ENCODE measurements around the gene AMN1.

The AMN1 gene

GRCh38 chr12:31655208-31655607 lies 73.6 kb downstream of the AMN1 start:
- no peaks in the 10 kb centered on the region for H3K27me3 Mint-ChIP-seq
- peaks cover 16% of the 10 kb centered on the region in 2 donors for H3K4me1 Mint-ChIP-seq (ENCODE audit: low read depth in 2 of 2)
- H3K36me3 Mint-ChIP-seq (ENCODE audit: insufficient read depth) = no peaks in the 10 kb centered on the region
- ATAC-seq (replicated peaks) (no peak), DNase-seq (no peak)
- H3K9me3 Mint-ChIP-seq = no peaks in the 10 kb centered on the region
- no peak overlapping the region for H3K4me3 Mint-ChIP-seq
- H3K27ac Mint-ChIP-seq = no peak overlapping the region

GRCh38 chr12:31651893-31652521 lies 76.8 kb downstream of the AMN1 start:
- ATAC-seq (replicated peaks) (no peak), DNase-seq (no peak)
- Mint-ChIP-seq H3K36me3 (ENCODE audit: insufficient read depth) (no peaks in the 10 kb centered on the region), H3K27ac (peak overlapping the region; percentile 84 to 89), H3K9me3 (no peaks in the 10 kb centered on the region), H3K27me3 (peaks cover 4 to 6% of the 10 kb centered on the region in 2 donors), H3K4me3 (no peak overlapping the region), H3K4me1 (ENCODE audit: low read depth in 2 of 2) (peaks cover 10 to 11% of the 10 kb centered on the region in 2 donors)

GRCh38 chr12:31650918-31651317 lies 77.9 kb downstream of the AMN1 start:
- no peaks in the 10 kb centered on the region for H3K36me3 Mint-ChIP-seq (ENCODE audit: insufficient read depth)
- ATAC-seq (replicated peaks) (no peak), DNase-seq (no peak)
- H3K4me1 Mint-ChIP-seq (ENCODE audit: low read depth in 2 of 2) = peaks cover 10 to 11% of the 10 kb centered on the region in 2 donors
- no peak overlapping the region for H3K27ac Mint-ChIP-seq
- H3K4me3 Mint-ChIP-seq = no peak overlapping the region
- H3K9me3 Mint-ChIP-seq = no peaks in the 10 kb centered on the region
- peaks cover 4 to 17% of the 10 kb centered on the region in 2 donors for H3K27me3 Mint-ChIP-seq

- no peak overlapping the region for H3K27ac Mint-ChIP-seq
- H3K4me1 Mint-ChIP-seq (ENCODE audit: low read depth in 2 of 2) = no peaks in the 10 kb centered on the region
- H3K36me3 Mint-ChIP-seq (ENCODE audit: insufficient read depth) = no peaks in the 10 kb centered on the region
- peaks cover 4 to 20% of the 10 kb centered on the region in 2 donors for H3K27me3 Mint-ChIP-seq
- no peaks in the 10 kb centered on the region for H3K9me3 Mint-ChIP-seq
- DNase-seq = no peak
- no peak overlapping the region for H3K4me3 Mint-ChIP-seq
- ATAC-seq (replicated peaks) = no peak
Measured at GRCh38 chr12:31647086-31647491, 81.7 kb downstream of the AMN1 start.

- H3K36me3 Mint-ChIP-seq (ENCODE audit: insufficient read depth) = no peaks in the 10 kb centered on the region
- H3K9me3 Mint-ChIP-seq = no peaks in the 10 kb centered on the region
- ATAC-seq (replicated peaks) (no peak), DNase-seq (no peak)
- H3K4me3 Mint-ChIP-seq = no peak overlapping the region
- H3K27ac Mint-ChIP-seq = no peak overlapping the region
- H3K4me1 Mint-ChIP-seq (ENCODE audit: low read depth in 2 of 2) = no peaks in the 10 kb centered on the region
- H3K27me3 Mint-ChIP-seq = peaks cover 4 to 20% of the 10 kb centered on the region in 2 donors
Measured at GRCh38 chr12:31645924-31646323, 82.9 kb downstream of the AMN1 start.

- no peak for ATAC-seq (replicated peaks)
- Mint-ChIP-seq H3K9me3 (no peaks in the 10 kb centered on the region), H3K27ac (no peak overlapping the region), H3K4me3 (no peak overlapping the region), H3K27me3 (peaks cover 4 to 20% of the 10 kb centered on the region in 2 donors), H3K36me3 (ENCODE audit: insufficient read depth) (no peaks in the 10 kb centered on the region), H3K4me1 (ENCODE audit: low read depth in 2 of 2) (no peaks in the 10 kb centered on the region)
- no peak for DNase-seq
Measured at GRCh38 chr12:31644536-31644935, 84.3 kb downstream of the AMN1 start.

GRCh38 chr12:31641509-31642090 lies 87.2 kb downstream of the AMN1 start:
- ATAC-seq (replicated peaks) (no peak), DNase-seq (no peak)
- Mint-ChIP-seq H3K4me1 (ENCODE audit: low read depth in 2 of 2) (peaks cover 2 to 3% of the 10 kb centered on the region in 2 donors), H3K4me3 (no peak overlapping the region), H3K27me3 (peaks cover 0 to 10% of the 10 kb centered on the region in 2 donors), H3K36me3 (ENCODE audit: insufficient read depth) (peaks cover 11% of the 10 kb centered on the region), H3K27ac (no peak overlapping the region), H3K9me3 (no peaks in the 10 kb centered on the region)

GRCh38 chr12:31634620-31635019 lies 94.2 kb downstream of the AMN1 start:
- Mint-ChIP-seq H3K4me1 (ENCODE audit: low read depth in 2 of 2) (peaks cover 4 to 6% of the 10 kb centered on the region in 2 donors), H3K27me3 (peaks cover 0 to 18% of the 10 kb centered on the region in 2 donors), H3K27ac (no peak overlapping the region), H3K9me3 (no peaks in the 10 kb centered on the region), H3K36me3 (ENCODE audit: insufficient read depth) (peaks cover 12% of the 10 kb centered on the region), H3K4me3 (no peak overlapping the region)
- DNase-seq = no peak
- no peak for ATAC-seq (replicated peaks)

GRCh38 chr12:31633464-31633863 lies 95.4 kb downstream of the AMN1 start:
- no peak for ATAC-seq (replicated peaks)
- no peak for DNase-seq
- Mint-ChIP-seq H3K4me3 (no peak overlapping the region), H3K36me3 (ENCODE audit: insufficient read depth) (peaks cover 9% of the 10 kb centered on the region), H3K27ac (no peak overlapping the region), H3K4me1 (ENCODE audit: low read depth in 2 of 2) (peaks cover 4 to 6% of the 10 kb centered on the region in 2 donors), H3K27me3 (peaks cover 0 to 26% of the 10 kb centered on the region in 2 donors), H3K9me3 (no peaks in the 10 kb centered on the region)

GRCh38 chr12:31631809-31632208 lies 97.0 kb downstream of the AMN1 start:
- H3K27me3 Mint-ChIP-seq = peaks cover 0 to 28% of the 10 kb centered on the region in 2 donors
- no peak overlapping the region for H3K27ac Mint-ChIP-seq
- peaks cover 4% of the 10 kb centered on the region for H3K36me3 Mint-ChIP-seq (ENCODE audit: insufficient read depth)

GRCh38 chr12:31631023-31631724 lies 97.6 kb downstream of the AMN1 start:
- H3K36me3 Mint-ChIP-seq (ENCODE audit: insufficient read depth) = no peaks in the 10 kb centered on the region
- no peak overlapping the region for H3K4me3 Mint-ChIP-seq
- H3K27me3 Mint-ChIP-seq = peaks cover 5 to 34% of the 10 kb centered on the region in 2 donors
- H3K4me1 Mint-ChIP-seq (ENCODE audit: low read depth in 2 of 2) = peaks cover under 1 to 1% of the 10 kb centered on the region in 2 donors
- no peak overlapping the region for H3K27ac Mint-ChIP-seq
- ATAC-seq (replicated peaks) = no peak
- DNase-seq = no peak
- H3K9me3 Mint-ChIP-seq = no peaks in the 10 kb centered on the region

More at GRCh38 chr12:31631809-31632208, 97.0 kb downstream of the AMN1 start:
- ATAC-seq (replicated peaks) (no peak), DNase-seq (no peak)
- H3K4me1 Mint-ChIP-seq (ENCODE audit: low read depth in 2 of 2) = peaks cover 3 to 6% of the 10 kb centered on the region in 2 donors
- H3K4me3 Mint-ChIP-seq = no peak overlapping the region
- no peaks in the 10 kb centered on the region for H3K9me3 Mint-ChIP-seq

- no peak for ATAC-seq (replicated peaks)
- Mint-ChIP-seq H3K27me3 (peaks cover 5 to 36% of the 10 kb centered on the region in 2 donors), H3K27ac (no peak overlapping the region), H3K4me1 (ENCODE audit: low read depth in 2 of 2) (peaks cover 0 to 4% of the 10 kb centered on the region in 2 donors), H3K9me3 (no peaks in the 10 kb centered on the region), H3K36me3 (ENCODE audit: insufficient read depth) (no peaks in the 10 kb centered on the region), H3K4me3 (no peak overlapping the region)
- no peak for DNase-seq
Measured at GRCh38 chr12:31629756-31630732, 98.8 kb downstream of the AMN1 start.

GRCh38 chr12:31627456-31628054 lies 101.3 kb downstream of the AMN1 start:
- no peaks in the 10 kb centered on the region for H3K9me3 Mint-ChIP-seq
- no peak for DNase-seq
- H3K4me1 Mint-ChIP-seq (ENCODE audit: low read depth in 2 of 2) = peaks cover 0 to 4% of the 10 kb centered on the region in 2 donors
- no peak overlapping the region for H3K27ac Mint-ChIP-seq
- H3K36me3 Mint-ChIP-seq (ENCODE audit: insufficient read depth) = no peaks in the 10 kb centered on the region
- H3K27me3 Mint-ChIP-seq = peaks cover 5 to 31% of the 10 kb centered on the region in 2 donors
- no peak overlapping the region for H3K4me3 Mint-ChIP-seq
- ATAC-seq (replicated peaks) = no peak

All from effector memory CD8-positive, alpha-beta T cell (primary cell).